Smooth muscle cell of bladder (primary cell): ENCODE results near the gene TRPM2. TPM values are rescaled to one million over a fixed set of nuclear protein-coding genes. Genes with fewer than 3 reads are reported as not detected.

Experiments
- total RNA-seq: library from RNA; depleted of rRNA; stranded (reverse); fragments of >200 nt; gene quantifications from 2 replicates; pipeline ENCODE4 v1.2.3, GENCODE V29; 2014

The TRPM2 gene
- under 0.01 TPM in 2 replicates for total RNA-seq

GRCh38 chr21:44353191-44353970 lies at the start of gene TRPM2:
Gene TRPM2 (plus strand): TSS chr21:44353621. CDS start chr21:44353701, 80 bp downstream.

GRCh38 chr21:44338971-44339910 lies 14.2 kb upstream of the TRPM2 start, which contains the start of gene CFAP410:
Gene CFAP410 (minus strand): TSS chr21:44339390. CDS start chr21:44339194, 196 bp downstream.

GRCh38 chr21:44454747-44455523 lies 101.5 kb downstream of the TRPM2 start, which contains the start of gene LRRC3:
Gene LRRC3 (plus strand): TSS chr21:44455510. CDS start chr21:44456645, 1,135 bp downstream.

Other genes starting within 250 kb of the TRPM2 start
- 1.4 and 2.7 TPM in 2 replicates for gene PWP2, start 246.2 kb upstream of the TRPM2 start, total RNA-seq
- gene GATD3, start 219.9 kb upstream of the TRPM2 start, total RNA-seq, result 22.5 and 26.6 TPM in 2 replicates
- gene ICOSLG, start 112.7 kb upstream of the TRPM2 start, total RNA-seq, result 0.65 and 1.1 TPM in 2 replicates
- gene DNMT3L, start 91.7 kb upstream of the TRPM2 start, total RNA-seq, result not detected in 2 replicates
- 0.09 and 0.14 TPM in 2 replicates for gene AIRE, start 67.7 kb upstream of the TRPM2 start, total RNA-seq
- 249 and 291 TPM in 2 replicates for gene PFKL, start 53.6 kb upstream of the TRPM2 start, total RNA-seq
- gene CFAP410, start 14.2 kb upstream of the TRPM2 start, total RNA-seq, result 9.2 and 11.7 TPM in 2 replicates
- under 0.01 and 0.14 TPM in 2 replicates for gene LRRC3, start 101.9 kb downstream of the TRPM2 start, total RNA-seq
- not detected in 2 replicates for gene KRTAP10-1, start 186.6 kb downstream of the TRPM2 start, total RNA-seq
- not detected in 2 replicates for gene KRTAP10-2, start 197.9 kb downstream of the TRPM2 start, total RNA-seq
- gene KRTAP10-3, start 205.2 kb downstream of the TRPM2 start, total RNA-seq, result not detected in 2 replicates
- gene KRTAP10-4, start 220.1 kb downstream of the TRPM2 start, total RNA-seq, result not detected in 2 replicates
- gene KRTAP10-5, start 227.0 kb downstream of the TRPM2 start, total RNA-seq, result not detected in 2 replicates
- gene KRTAP10-6, start 238.9 kb downstream of the TRPM2 start, total RNA-seq, result not detected in 2 replicates
- not detected in 2 replicates for gene KRTAP10-7, start 247.0 kb downstream of the TRPM2 start, total RNA-seq